ENCODE results near the gene RELCH.

DNA sequence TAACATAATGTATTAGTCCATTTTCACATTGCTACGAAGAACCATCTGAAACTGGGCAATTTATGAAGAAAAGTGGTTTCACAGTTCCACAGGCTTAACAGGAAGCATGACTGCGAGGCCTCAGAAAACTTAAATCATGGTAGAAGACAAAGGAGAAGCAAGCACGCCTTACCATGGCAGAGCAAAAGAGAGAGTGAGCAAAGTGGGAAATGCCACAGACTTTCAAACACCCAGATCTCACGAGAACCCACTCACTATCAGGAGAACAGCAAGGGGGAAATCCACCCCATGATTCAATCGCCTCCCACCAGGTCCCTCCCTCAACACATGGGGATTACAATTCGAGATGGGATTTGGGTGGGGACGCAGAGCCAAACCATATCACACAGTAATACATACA lies 22.7 kb upstream of the RELCH start:
- TF ChIP-seq, protein P1, sequence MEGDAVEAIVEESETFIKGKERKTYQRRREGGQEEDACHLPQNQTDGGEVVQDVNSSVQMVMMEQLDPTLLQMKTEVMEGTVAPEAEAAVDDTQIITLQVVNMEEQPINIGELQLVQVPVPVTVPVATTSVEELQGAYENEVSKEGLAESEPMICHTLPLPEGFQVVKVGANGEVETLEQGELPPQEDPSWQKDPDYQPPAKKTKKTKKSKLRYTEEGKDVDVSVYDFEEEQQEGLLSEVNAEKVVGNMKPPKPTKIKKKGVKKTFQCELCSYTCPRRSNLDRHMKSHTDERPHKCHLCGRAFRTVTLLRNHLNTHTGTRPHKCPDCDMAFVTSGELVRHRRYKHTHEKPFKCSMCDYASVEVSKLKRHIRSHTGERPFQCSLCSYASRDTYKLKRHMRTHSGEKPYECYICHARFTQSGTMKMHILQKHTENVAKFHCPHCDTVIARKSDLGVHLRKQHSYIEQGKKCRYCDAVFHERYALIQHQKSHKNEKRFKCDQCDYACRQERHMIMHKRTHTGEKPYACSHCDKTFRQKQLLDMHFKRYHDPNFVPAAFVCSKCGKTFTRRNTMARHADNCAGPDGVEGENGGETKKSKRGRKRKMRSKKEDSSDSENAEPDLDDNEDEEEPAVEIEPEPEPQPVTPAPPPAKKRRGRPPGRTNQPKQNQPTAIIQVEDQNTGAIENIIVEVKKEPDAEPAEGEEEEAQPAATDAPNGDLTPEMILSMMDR (IDR thresholded peaks at IDR 0.05; ENCODE audit: low read depth, low read length, poor library complexity, severe bottlenecking), result no peak
- no peak for TF ChIP-seq EZH2phosphoT487 (IDR thresholded peaks at IDR 0.05; ENCODE audit: borderline replicate concordance, low read length)

Data from DOHH2 (cell line).